Breast epithelium (tissue), 4 donors: ENCODE data around the gene SORCS3. TPM values are rescaled to one million over a fixed set of nuclear protein-coding genes. Genes with fewer than 3 reads are reported as not detected.

Experiments used
- DNase-seq, 2 donors: peaks; one replicate each; pipeline ENCODE4 v3.0.0-alpha.2; 2019; ENCODE audit warnings: low spot score in 2 of 2
- H3K27ac ChIP-seq, 2 donors: fragments of 200-600 bp; sonication (generic) in 1 of 2; one replicate each; pipeline ENCODE4 v1.5.1; 2016 to 2019; ENCODE audit warnings: mild to moderate bottlenecking in 1 of 2
- H3K27me3 ChIP-seq, 2 donors: fragments of 200-600 bp; sonication (generic) in 1 of 2; one replicate each; pipeline versions ENCODE4 v1.5.1 to v1.6.0; 2017 to 2019; ENCODE audit warnings: control low read depth in 1 of 2, mild to moderate bottlenecking in 1 of 2
- H3K36me3 ChIP-seq: fragments of 200-600 bp; one replicate; pipeline ENCODE4 v1.5.1; 2019
- H3K4me1 ChIP-seq, 2 donors: fragments of 200-600 bp; sonication (generic); one replicate each; pipeline ENCODE4 v1.5.1; 2016 to 2019; ENCODE audit warnings: control low read depth in 1 of 2
- H3K4me3 ChIP-seq, 3 donors: fragments of 200-600 bp; sonication (generic); 1 replicate in 2 of 3; 2 replicates in 1 of 3; pipeline ENCODE4 v1.5.1; 2016 to 2019; ENCODE audit warnings: mild to moderate bottlenecking in 3 of 3, moderate library complexity in 2 of 3
- H3K9me3 ChIP-seq, 2 donors: fragments of 200-600 bp; sonication (generic) in 1 of 2; one replicate each; pipeline ENCODE4 v1.5.1; 2016 to 2019; ENCODE audit warnings: control low read depth in 1 of 2
- CTCF ChIP-seq, 3 donors: fragments of 450-650 bp; IDR thresholded peaks; one replicate each; pipeline ENCODE4 v1.5.1; 2016 to 2017; ENCODE audit warnings: antibody characterized with exemption in 3 of 3, mild to moderate bottlenecking in 3 of 3, moderate library complexity in 3 of 3
- POLR2A ChIP-seq: fragments of 450-650 bp; IDR thresholded peaks from one replicate; pipeline ENCODE4 v1.6.1; 2016; ENCODE audit warnings: antibody characterized with exemption, mild to moderate bottlenecking, moderate library complexity
- POLR2AphosphoS5 ChIP-seq, 3 donors: sonication (generic); formaldehyde crosslinking; IDR thresholded peaks; one replicate each; pipeline ENCODE4 v1.6.1; 2017; ENCODE audit warnings: antibody characterized with exemption in 3 of 3
- intact Hi-C: fragments of 100-400 bp; cut with DNase I; formaldehyde crosslinking; loops from one replicate; pipeline ENCODE4 v1.15.1; 2023; ENCODE audit warnings: low total_unique reads
- total RNA-seq, 3 donors: library from RNA; depleted of rRNA; stranded (reverse); fragments of >200 nt; gene quantifications; one replicate each; pipeline ENCODE4 v1.1.0, GENCODE V29; 2016

Gene SORCS3
- total RNA-seq, 3 donors from 2014 or later = under 0.01 to 0.16 TPM; not detected in 1

DNA sequence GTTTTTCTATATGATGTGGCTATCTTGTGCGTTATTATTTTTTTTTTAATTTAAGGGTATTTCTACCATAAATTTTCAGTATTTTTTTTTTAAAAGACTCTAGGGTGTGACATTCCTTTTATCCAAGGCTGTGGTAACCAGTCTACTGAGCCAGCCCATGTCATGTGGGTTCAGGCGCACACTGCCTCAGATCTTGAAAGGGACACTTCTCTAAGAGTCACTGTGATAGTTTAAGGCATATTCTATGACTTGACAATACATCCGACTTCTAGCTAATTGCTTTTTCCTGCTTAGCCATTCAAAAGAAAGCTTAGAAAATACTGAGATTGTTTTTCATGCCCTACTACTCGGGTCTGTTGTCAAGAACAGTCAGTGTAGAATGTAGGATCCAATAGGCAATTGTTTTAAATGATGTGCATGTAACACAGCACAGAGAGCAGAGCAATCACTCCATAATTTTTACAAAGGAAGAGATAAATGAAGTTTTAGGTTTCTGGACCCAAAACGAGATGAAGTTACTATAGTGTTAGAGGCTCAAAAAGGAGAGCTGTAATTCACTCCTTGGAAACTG, 263.7 kb downstream of the SORCS3 start:
- DNase-seq = no peak
- H3K27me3 ChIP-seq = peaks cover 0 to 10% of the 10 kb centered on the region in 2 donors
- no peaks in the 10 kb centered on the region for H3K9me3 ChIP-seq
- H3K4me3 ChIP-seq = no peak overlapping the region
- H3K4me1 ChIP-seq = no peaks in the 10 kb centered on the region
- H3K27ac ChIP-seq = no peak overlapping the region
- intact Hi-C loops = no loop called here
- TF ChIP-seq POLR2AphosphoS5 (IDR thresholded peaks at IDR 0.05) (no peak), POLR2A (no peak), CTCF (IDR thresholded peaks at IDR 0.05) (no peak)
- no peaks in the 10 kb centered on the region for H3K36me3 ChIP-seq

GRCh38 chr10:104906112-104906511, 265.0 kb downstream of the SORCS3 start:
- DNase-seq = no peak

GRCh38 chr10:104907521-104907920, 266.4 kb downstream of the SORCS3 start:
- no peaks in the 10 kb centered on the region for H3K36me3 ChIP-seq
- H3K27ac ChIP-seq = no peak overlapping the region
- peaks cover 0 to 6% of the 10 kb centered on the region in 2 donors for H3K27me3 ChIP-seq
- no peak overlapping the region for H3K4me3 ChIP-seq
- intact Hi-C loops = no loop called here
- no peak for DNase-seq
- no peaks in the 10 kb centered on the region for H3K9me3 ChIP-seq
- no peaks in the 10 kb centered on the region for H3K4me1 ChIP-seq
- no peak for TF ChIP-seq POLR2AphosphoS5 (IDR thresholded peaks at IDR 0.05)
- TF ChIP-seq POLR2A = no peak
- TF ChIP-seq CTCF (IDR thresholded peaks at IDR 0.05) = no peak

More at GRCh38 chr10:104906112-104906511, 265.0 kb downstream of the SORCS3 start:
- TF ChIP-seq POLR2A (no peak), CTCF (IDR thresholded peaks at IDR 0.05) (no peak)
- intact Hi-C loops = loop anchor here (1.0 kb wide), 1 partner anchor 11 kb away; no protein-coding TSS in a partner anchor
- no peaks in the 10 kb centered on the region for H3K9me3 ChIP-seq
- H3K4me1 ChIP-seq = no peaks in the 10 kb centered on the region
- H3K4me3 ChIP-seq = no peak overlapping the region
- H3K27me3 ChIP-seq = peaks cover 0 to 10% of the 10 kb centered on the region in 2 donors
- H3K36me3 ChIP-seq = no peaks in the 10 kb centered on the region
- no peak overlapping the region for H3K27ac ChIP-seq

- TF ChIP-seq POLR2A = no peak
- no peak for TF ChIP-seq CTCF (IDR thresholded peaks at IDR 0.05)
- TF ChIP-seq POLR2AphosphoS5 (IDR thresholded peaks at IDR 0.05) = no peak
- Histone ChIP-seq H3K4me1 (no peaks in the 10 kb centered on the region), H3K27me3 (peaks cover 0 to 6% of the 10 kb centered on the region in 2 donors), H3K4me3 (no peak overlapping the region), H3K36me3 (no peaks in the 10 kb centered on the region), H3K27ac (no peak overlapping the region), H3K9me3 (no peaks in the 10 kb centered on the region)
- DNase-seq = no peak
- intact Hi-C loops = no loop called here
These were observed 267.5 kb downstream of the SORCS3 start for GRCh38 chr10:104908581-104908980.

GRCh38 chr10:104910712-104911111, 269.6 kb downstream of the SORCS3 start:
- DNase-seq = no peak
- H3K4me3 ChIP-seq = no peak overlapping the region
- intact Hi-C loops = no loop called here
- H3K9me3 ChIP-seq = no peaks in the 10 kb centered on the region
- no peaks in the 10 kb centered on the region for H3K36me3 ChIP-seq
- H3K27ac ChIP-seq = no peak overlapping the region
- TF ChIP-seq CTCF (IDR thresholded peaks at IDR 0.05) (no peak), POLR2A (no peak), POLR2AphosphoS5 (IDR thresholded peaks at IDR 0.05) (no peak)
- H3K27me3 ChIP-seq = peaks cover 0 to 6% of the 10 kb centered on the region in 2 donors
- no peaks in the 10 kb centered on the region for H3K4me1 ChIP-seq
